HG03135 (cell line): ENCODE measurements around the gene MYCN.

ENCODE experiments used
- ATAC-seq: cut with Tn5 transposase; IDR thresholded peaks from one replicate; pipeline ENCODE4 v1.9.1; 2021; ENCODE audit warnings: mild to moderate bottlenecking, moderate library complexity; ENCODE audit not compliant: unreplicated experiment

The MYCN gene

DNA sequence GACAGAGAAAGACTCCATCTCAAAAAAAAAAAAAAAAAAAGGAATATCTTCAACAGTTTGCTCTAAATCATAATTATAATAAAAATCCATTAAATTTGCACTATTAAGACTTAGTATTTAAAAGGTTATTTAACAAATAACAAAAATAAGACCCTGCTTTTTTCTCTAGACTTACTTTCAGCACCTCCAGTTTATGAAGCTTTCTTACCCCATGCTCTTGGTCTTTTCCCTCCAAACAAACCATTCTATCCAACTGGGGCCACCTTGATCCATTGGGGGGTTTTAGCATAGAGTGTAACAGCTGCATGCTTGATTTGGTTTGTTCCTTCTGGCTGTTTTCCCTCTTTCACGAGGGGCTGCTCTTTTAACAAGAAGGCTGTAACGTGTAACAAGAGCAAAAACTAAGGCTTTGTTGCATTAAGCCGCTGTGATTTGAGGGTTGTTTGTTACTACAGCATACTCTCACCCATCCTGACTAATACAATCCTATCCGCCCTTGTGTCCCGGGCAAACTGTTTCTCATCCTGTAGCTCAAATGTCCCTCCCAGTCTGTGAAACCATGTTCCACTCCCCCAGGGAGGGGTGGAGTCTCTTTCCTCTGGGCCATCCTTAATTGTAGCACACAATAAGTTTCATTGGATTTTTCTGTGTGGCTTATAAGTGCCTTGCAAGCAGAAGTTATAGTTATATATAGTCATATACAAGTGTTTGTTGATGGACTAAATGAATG lies 9.6 kb upstream of the MYCN start:
- no peak for ATAC-seq

DNA sequence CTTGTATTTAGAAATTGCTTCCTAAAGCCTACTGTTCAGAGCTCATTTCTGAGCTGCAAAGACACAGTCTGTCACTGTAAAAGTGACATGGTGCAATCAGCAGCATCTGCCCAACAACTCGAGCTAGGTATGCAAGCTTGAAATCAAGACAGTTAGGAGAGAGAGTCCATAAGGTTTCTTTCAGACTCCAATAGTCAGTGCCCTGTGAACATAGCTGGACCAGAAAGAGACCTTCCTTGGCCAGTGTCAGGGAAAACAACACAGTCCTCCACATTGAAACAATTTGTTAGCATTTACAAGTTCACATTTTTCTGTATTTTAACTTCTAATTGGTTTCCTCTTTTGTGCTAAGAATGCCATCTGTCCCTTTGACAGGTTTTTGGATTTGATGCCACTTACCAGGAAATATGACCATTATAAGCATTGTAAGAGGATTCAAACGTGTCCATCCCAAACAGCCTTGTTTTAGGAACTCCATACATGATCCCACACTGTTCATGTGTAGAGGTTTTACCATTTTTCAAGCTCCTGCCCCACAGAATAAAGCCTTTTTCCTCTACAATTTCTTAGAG lies 8.9 kb upstream of the MYCN start:
- no peak for ATAC-seq

DNA sequence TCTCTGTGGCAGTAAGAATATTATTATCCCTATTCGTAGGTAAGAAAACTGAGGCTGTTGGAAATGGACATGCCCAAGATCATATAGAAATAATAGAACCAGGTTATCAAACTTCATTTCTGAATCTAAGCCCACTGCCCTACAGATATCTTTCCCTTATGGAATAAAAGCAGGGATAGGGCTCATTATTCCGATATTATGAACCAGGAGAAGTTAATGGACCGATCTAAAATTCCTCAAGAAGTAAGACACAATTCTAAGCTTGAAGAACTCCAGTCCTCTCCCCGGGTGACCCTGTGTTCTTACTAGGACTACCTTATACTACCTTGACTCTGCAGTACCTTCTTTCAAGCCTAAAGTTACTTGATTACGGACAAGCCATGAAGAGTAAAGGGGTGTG lies 8.4 kb upstream of the MYCN start:
- no peak for ATAC-seq

DNA sequence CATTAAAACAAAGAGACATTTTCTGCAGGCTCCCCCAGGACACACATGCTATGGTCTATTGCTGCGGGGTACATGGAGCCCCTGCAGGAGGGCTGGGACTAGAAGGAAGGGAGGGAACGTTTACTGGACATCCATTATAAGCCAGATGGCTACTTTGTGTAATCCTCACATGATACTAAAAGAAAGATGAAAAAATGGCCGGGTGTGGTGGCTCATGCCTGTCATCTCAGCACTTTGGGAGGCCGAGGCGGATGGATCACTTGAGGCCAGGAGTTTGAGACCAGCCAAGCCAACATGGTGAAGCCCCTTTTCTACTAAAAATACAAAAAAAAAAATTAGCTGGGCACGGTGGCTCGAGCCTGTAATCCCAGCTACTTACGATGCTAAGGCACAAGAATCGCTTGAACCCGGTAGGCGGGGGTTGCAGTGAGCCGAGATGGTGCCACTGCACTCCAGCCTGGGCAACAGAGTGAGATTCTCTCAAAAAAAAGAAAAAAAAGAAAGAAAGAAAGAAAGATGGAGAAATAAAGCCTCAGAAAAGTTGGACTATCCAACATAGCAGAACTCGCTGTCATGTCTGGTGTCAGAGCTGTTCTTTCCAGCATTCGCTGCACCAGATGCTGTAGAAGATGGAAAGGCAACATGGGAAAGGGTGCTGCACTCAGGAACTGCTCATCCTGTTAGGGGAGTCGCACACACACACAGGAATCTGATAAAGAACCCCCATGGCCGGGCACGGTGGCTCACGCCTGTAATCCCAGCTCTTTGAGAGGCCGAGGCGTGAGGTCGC lies 7.8 kb upstream of the MYCN start:
- no peak for ATAC-seq

DNA sequence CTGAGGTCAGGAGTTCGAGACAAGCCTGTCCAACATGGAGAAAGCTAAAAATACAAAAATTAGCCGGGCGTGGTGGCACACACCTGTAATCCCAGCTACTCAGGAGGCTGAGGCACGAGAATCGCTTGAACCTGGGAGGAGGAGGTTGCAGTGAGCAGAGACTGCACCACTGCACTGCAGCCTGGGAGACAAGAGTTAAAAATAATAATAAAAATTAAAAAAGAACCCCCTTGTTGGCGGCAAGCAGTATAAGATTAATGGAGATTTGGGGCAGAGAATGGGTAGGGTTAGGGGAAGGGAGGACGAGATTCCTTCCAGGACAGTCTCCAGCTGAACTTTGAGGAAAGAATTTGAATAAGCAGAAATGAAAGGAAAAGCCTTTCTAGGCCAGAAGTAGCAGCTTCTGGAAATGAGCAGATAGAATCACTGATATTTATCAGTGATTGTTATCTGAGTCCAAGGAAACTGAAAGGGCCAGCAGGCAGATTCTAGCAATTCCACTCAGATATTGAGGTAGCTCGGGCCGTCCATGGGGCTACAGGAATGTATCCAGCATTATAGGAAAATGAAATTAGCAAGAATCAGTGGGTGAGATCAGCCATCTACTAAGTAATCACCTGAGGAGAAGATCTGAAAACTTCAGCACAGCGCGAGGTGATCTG lies 7.0 kb upstream of the MYCN start:
- no peak for ATAC-seq

DNA sequence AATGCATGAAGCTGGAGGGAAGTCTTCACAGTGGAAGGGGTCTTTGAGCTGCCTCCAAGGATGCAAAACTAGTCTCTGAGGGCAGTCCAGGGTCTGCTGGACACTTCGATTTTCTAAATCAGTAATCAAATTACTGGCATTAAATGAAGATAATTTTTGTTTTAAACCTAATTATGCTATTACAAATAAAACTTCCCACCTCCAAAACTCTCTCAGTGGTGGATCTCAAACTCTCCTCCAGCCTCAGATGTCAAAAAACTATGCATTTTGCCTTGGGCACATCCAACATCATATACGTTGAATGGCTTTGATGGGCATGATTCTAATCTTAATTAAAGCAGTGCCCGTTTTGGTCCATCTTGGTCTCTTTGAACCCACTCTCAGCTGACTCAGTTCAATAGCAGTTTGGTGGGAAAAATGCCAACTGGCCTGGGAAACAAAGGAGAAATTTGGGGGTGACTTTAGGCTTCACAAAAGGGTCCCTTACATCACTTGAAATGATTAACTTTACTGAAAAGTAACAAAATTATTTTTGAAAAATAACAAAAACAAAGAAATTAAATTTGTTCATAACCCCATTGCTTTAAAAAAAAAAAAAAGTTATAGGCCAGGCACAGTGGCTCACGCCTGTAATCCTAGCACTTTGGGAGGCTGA lies 5.9 kb upstream of the MYCN start:
- no peak for ATAC-seq

DNA sequence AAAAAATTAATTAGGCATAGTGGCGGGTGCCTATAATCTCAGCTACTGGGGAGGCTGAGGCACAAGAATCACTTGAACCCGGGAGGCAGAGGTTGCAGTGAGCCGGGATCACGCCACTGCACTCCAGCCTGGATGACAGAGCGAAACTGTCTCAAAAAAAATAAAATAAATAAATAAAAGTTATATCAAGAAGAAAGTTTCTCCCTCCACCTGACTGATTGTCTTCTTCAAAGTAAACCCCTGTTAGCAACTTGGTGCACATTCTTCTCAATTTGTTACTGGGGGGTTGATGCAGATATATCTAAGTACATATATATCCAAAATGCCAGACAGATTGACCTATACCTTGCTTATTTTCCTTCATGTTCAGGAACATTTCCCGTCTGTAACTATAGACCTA lies 5.2 kb upstream of the MYCN start:
- ATAC-seq = no peak

DNA sequence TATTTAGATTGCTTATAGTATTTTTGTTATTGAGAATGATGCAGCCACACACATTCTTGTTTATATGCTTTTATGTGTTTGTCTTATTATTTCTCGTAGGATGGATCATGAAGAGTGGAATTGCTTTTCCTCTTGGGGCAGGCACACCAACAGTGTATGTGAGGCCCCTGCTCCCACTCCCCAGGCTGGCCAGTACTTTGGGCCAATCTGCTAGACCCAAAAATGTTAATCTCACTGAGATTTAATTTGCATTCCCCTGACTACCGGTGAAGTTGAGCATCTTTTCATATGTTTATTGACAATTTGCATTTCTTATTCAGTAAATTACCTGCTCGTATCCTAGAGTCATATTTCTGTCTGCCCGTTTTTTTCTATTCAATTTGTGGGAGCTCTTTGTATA lies 4.7 kb upstream of the MYCN start:
- no peak for ATAC-seq

DNA sequence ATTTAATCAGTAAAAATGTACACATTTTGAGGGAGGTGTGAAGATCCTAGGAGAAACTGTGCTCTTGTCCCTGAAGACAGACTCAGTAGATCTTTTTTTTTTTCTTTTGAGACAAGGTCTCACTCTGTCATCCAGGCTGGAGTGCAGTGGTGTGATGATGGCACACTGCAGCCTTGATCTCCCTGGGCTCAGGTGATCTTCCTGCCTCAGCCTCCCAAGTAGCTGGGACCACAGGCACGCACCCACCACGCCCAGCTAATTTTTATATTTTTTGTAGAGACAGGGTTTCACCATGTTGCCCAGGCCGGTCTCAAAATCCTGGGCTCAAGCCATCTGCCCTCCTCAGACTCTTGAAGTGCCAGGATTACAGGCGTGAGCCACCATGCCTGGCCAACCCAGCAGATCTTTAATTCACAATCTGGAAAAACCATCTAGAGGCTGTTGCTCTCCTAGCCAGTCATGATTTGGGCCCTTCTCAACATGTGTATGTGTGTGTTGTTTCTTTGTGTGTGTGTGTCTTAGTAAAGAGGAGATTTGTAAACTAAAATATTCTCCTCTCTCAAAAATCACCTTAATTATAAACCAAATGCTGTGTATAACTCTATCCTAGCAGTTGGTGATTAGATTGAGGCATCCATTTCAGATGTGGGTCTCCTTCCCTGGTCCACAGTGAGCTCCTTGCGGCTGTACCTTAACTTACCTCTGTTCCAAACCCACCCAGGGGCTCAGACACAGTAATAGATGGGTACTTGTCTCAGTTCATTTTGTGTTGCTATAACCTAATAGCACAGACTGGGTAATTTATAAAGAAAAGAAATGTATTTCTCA lies 3.9 kb upstream of the MYCN start:
- no peak for ATAC-seq

DNA sequence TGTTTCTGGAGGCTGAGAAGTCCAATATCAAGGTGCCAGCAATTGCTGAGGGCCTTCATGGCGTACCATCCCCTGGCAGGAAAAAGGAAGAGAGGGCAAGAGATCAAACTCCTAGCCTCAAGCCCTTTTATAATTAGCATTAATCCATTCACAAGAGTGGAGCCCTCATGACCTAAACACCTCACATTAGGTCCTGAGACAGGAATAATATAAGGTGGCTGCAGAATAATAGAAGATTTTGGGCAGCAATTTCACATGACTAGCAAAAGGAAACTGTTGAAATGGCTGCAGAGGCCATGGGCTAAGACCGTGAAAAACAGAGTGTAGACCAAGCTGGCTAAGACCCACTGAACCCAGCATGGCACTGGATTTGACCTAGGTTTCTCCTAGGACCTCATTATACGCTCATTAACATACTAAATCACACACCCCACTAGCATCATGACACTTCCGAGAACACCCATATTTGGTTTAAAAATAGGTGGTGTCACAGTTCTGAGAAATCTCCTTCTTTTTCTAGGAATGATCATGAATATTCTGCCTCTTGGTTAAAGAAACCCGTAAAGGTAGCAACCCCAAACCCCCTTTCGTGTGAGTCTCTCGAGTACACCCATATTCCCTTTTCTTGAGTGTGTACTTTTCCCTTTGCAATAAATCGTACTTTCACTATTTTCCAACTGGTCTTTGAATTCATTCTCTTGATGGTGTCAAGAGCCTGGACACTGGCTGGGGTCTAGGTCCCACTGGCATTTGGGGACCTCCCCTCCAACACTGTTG lies 3.1 kb upstream of the MYCN start:
- ATAC-seq = no peak

DNA sequence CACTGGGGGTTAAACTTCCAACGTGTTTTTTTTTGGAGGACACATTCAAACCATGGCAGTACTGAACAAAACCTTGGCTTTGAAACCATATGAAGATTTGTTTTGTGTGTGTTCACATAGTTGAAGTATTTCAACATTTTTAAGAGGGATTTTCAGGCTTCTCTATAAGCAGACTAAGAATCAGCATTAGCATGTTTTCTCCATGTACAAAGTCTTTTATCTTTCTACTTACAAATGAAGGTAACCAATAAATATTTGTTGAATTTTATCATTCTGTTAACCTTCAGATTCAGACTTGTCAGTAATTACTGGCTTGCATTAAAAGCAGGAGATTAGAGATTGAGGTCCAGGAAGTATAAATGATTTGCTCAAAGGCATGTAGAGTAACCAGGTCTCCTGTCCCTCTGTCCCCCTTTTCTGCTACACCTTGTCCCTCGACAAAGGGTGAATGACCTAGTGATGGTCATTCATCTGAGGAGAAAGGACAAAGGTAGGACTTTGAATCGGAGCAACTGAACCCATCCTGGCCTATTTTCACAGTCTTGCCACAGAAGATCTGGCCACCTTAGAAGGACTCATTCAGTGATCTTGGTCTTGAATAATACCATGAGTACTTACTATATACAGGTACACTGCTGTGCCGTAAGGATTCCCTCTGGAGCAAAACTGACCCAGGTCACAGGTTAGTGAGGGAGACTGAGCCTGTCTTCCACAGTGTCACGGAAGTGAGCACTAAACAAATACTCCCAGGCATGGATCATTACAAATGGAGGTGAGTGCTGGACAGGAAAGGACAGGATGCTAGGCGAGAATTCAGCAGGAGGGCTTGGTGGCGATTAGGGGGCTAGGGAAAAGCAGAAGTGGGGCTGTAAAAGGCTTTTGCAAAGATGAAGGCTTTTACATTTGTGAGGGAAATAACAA lies 2.2 kb upstream of the MYCN start:
- ATAC-seq = no peak

DNA sequence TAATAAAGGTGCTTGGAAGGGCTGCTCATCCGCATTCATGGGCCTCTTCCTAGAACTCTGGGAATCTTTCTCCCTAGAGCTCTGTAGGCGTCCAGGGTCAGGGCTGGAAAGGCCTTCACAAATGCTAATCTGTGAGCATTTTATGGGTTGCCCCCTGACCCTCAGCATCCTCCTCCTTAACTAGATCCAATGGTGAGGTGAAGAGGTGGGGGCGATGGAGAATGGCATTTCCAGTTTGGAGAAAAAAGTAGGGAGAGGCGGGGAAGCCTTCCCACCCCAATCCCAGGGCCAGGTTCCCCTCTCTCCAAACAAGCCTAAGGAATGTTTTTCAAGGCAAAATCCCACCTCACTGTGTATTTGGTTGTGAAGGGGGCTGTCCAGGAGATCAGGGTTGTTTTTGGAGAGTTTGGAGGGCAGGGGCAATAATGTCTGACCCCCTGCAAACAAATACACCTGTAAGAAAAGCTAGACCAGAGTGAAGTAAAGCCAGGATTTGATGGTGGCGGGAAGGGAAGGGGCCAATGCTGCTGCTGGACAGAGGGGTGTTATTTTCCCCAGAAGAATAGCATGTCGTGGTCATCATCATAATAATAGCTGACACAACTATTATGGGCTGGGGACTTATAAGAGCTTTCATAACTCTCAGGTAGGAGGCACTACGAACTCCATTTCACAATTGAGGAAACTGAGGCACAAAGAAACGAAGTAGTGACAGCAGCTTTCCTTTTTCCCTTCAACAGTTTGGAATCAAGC lies 1.4 kb upstream of the MYCN start:
- ATAC-seq = no peak

DNA sequence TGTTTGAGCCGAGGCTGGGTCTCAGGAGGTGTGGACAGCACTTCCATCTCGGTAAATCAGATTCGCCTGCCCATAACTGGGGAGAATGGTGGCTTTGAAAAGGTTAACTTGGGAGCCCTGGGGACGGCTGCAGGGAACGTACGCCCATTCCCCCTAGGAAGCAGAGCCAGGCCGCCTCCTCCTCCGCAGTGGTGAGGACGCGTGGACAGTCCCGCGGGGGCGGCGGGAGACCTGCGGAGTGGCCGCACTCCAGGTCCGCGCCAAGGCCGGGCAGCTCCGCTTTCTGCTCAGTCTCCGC lies 845 bp upstream of the MYCN start:
- ATAC-seq = no peak

DNA sequence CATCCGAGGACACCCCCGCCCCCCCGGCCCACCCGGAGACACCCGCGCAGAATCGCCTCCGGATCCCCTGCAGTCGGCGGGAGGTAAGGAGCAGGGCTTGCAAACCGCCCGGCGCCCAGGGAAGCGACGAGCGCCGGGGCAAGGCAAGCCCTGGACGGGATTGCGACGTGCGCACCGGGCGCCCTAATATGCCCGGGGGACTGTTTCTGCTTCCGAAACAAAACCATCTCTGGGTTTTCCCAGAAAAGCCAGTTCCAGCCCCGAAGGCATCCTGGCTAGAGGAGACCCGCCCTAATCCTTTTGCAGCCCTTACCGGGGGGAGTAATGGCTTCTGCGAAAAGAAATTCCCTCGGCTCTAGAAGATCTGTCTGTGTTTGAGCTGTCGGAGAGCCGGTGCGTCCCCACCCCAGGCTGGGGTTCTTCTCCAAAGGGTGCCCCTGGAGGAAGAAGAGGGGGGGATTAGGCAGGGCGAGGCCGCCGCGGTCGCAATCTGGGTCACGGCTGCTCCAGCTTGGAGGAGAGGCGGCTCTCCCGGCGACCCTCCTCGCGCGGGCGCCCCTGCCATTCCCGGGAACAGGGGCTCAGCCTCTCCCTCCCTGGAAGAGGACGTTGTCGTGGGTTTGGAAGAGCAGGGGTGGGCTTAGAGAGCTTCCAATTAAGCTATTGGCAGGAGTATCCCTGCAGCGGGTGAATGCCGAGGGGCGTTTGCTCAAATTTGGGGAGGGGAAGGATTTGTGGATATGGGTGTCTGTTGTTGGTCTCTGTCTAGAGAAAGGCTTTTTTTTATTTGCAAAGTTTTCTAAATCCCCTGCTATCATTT lies 521 bp downstream of the MYCN start:
- no peak for ATAC-seq

DNA sequence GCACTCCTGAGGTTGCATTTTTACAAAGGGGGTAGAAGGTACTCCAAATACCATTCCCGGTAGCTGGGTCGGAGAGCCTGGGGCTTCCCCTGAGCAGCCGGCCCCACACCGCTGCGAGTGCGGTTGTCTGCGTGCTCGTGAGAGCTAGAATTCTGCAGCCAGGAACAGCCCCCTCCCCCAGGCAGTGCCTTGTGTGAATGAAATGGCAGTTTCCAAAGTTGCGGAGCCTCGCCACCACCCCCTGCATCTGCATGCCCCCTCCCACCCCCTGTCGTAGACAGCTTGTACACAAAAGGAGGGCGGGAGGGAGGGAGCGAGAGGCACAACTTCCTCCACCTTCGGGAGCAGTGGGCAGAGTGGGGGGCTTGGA lies 1.1 kb downstream of the MYCN start:
- ATAC-seq = no peak

DNA sequence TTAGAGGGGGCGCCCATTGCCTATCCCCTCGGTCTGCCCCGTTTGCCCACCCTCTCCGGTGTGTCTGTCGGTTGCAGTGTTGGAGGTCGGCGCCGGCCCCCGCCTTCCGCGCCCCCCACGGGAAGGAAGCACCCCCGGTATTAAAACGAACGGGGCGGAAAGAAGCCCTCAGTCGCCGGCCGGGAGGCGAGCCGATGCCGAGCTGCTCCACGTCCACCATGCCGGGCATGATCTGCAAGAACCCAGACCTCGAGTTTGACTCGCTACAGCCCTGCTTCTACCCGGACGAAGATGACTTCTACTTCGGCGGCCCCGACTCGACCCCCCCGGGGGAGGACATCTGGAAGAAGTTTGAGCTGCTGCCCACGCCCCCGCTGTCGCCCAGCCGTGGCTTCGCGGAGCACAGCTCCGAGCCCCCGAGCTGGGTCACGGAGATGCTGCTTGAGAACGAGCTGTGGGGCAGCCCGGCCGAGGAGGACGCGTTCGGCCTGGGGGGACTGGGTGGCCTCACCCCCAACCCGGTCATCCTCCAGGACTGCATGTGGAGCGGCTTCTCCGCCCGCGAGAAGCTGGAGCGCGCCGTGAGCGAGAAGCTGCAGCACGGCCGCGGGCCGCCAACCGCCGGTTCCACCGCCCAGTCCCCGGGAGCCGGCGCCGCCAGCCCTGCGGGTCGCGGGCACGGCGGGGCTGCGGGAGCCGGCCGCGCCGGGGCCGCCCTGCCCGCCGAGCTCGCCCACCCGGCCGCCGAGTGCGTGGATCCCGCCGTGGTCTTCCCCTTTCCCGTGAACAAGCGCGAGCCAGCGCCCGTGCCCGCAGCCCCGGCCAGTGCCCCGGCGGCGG lies 1.7 kb downstream of the MYCN start:
- ATAC-seq = no peak
